AG09309 (cell line): ENCODE measurements around the gene MLX.

ENCODE experiments used
- DNase-seq: peaks from one replicate; pipeline ENCODE4 v3.0.0-alpha.2; 2010; ENCODE audit warnings: low read depth
- H3K4me3 ChIP-seq: 2 replicates; pipeline ENCODE4 v1.5.1; 2011; ENCODE audit warnings: mild to moderate bottlenecking, low read depth, low read length, moderate library complexity; ENCODE audit not compliant: control insufficient read depth
- CTCF ChIP-seq: IDR thresholded peaks from 2 replicates; pipeline ENCODE4 v1.5.1; 2011; ENCODE audit warnings: mild to moderate bottlenecking, low read depth, low read length, inconsistent platforms; ENCODE audit not compliant: insufficient read depth, control insufficient read depth; ENCODE audit errors: missing control alignments

Gene MLX

GRCh38 chr17:42562388-42563142, 4.3 kb upstream of the MLX start:
- DNase-seq: no peak
- peak overlapping the region; percentile 69 for H3K4me3 ChIP-seq
- TF ChIP-seq CTCF: no peak

- TF ChIP-seq CTCF: no peak
- peak overlapping the region; percentile 69 for H3K4me3 ChIP-seq
- DNase-seq: no peak
Observed at GRCh38 chr17:42563143-42563509, 3.8 kb upstream of the MLX start.

- TF ChIP-seq CTCF: no peak
- H3K4me3 ChIP-seq: peak overlapping the region; percentile 69; the same call in 1 of the 2 replicates
- no peak for DNase-seq
Observed at GRCh38 chr17:42563543-42563942, 3.4 kb upstream of the MLX start.

- no peak overlapping the region for H3K4me3 ChIP-seq
- TF ChIP-seq CTCF: no peak
- no peak for DNase-seq
Observed at GRCh38 chr17:42563950-42564349, 3.0 kb upstream of the MLX start.

GRCh38 chr17:42564815-42565522, 1.9 kb upstream of the MLX start:
- TF ChIP-seq CTCF: no peak
- DNase-seq: no peak
- H3K4me3 ChIP-seq: no peak overlapping the region

- no peak overlapping the region for H3K4me3 ChIP-seq
- DNase-seq: no peak
- TF ChIP-seq CTCF: no peak
Observed at GRCh38 chr17:42565523-42566214, 1.2 kb upstream of the MLX start.
